Left lobe of liver (tissue), 2 donors: ENCODE results near the gene NPM3. TPM values are rescaled to one million over a fixed set of nuclear protein-coding genes. Genes with fewer than 3 reads are reported as not detected.

Source experiments
- ATAC-seq: fragments of 200-7000 bp; cut with Tn5 transposase; one replicate; pipeline ENCODE4 v1.9.1; 2020; ENCODE audit warnings: mild to moderate bottlenecking, moderate library complexity
- DNase-seq: peaks from one replicate; pipeline ENCODE4 v3.0.0-alpha.2; 2020; ENCODE audit warnings: low spot score
- total RNA-seq: library from RNA; stranded (reverse); gene quantifications from one replicate; pipeline ENCODE4 v1.2.1, GENCODE V29; 2021
- donor health status: DM: no; HTN: no; CAD: no; lungs with moderate emphysema.
- donor health status: DM: no; HTN: yes; CAD: no.

The NPM3 gene
- total RNA-seq, 1 donor from 2014 or later, result 7.2 TPM

- ATAC-seq, result no peak
- DNase-seq, result no peak
Measured at GRCh38 chr10:101762736-101763135, 20.5 kb downstream of the NPM3 start.

- ATAC-seq (no peak), DNase-seq (no peak)
Measured at GRCh38 chr10:101761226-101761625, 22.0 kb downstream of the NPM3 start.

- ATAC-seq (no peak), DNase-seq (no peak)
Measured at GRCh38 chr10:101760510-101760909, 22.7 kb downstream of the NPM3 start.

- ATAC-seq, result no peak
Measured at GRCh38 chr10:101759309-101760247, 23.7 kb downstream of the NPM3 start.

GRCh38 chr10:101758858-101759257, 24.4 kb downstream of the NPM3 start:
- no peak for DNase-seq
- no peak for ATAC-seq

More at GRCh38 chr10:101759309-101760247, 23.7 kb downstream of the NPM3 start:
- no peak for DNase-seq

GRCh38 chr10:101752241-101752640, 31.0 kb downstream of the NPM3 start:
- DNase-seq (no peak), ATAC-seq (no peak)

- DNase-seq, result no peak
- ATAC-seq, result no peak
Measured at GRCh38 chr10:101749047-101750016, 33.9 kb downstream of the NPM3 start.

GRCh38 chr10:101748496-101748895, 34.8 kb downstream of the NPM3 start:
- DNase-seq, result no peak
- ATAC-seq, result no peak

GRCh38 chr10:101745074-101745696, 38.1 kb downstream of the NPM3 start:
- ATAC-seq (no peak), DNase-seq (no peak)

GRCh38 chr10:101744267-101744666, 39.0 kb downstream of the NPM3 start:
- DNase-seq (no peak), ATAC-seq (no peak)

GRCh38 chr10:101741938-101742337, 41.3 kb downstream of the NPM3 start:
- no peak for DNase-seq
- ATAC-seq, result no peak

GRCh38 chr10:101736666-101737065, 46.6 kb downstream of the NPM3 start:
- no peak for DNase-seq

GRCh38 chr10:101732096-101732495, 51.1 kb downstream of the NPM3 start:
- ATAC-seq (no peak), DNase-seq (no peak)

More at GRCh38 chr10:101736666-101737065, 46.6 kb downstream of the NPM3 start:
- no peak for ATAC-seq

Other genes starting within 250 kb of the NPM3 start
- 16.6 TPM for gene POLL, start 195.2 kb downstream of the NPM3 start, total RNA-seq
- gene DPCD, start 195.1 kb downstream of the NPM3 start, total RNA-seq, result 3.6 TPM
- gene FBXW4, start 88.3 kb downstream of the NPM3 start, total RNA-seq, result 32.2 TPM
- gene FGF8, start 7.3 kb downstream of the NPM3 start, total RNA-seq, result not detected
- 32.8 TPM for gene OGA, start 35.0 kb upstream of the NPM3 start, total RNA-seq
- 1.4 TPM for gene KCNIP2, start 60.4 kb upstream of the NPM3 start, total RNA-seq